Ishikawa (cell line): ENCODE results near the gene FGGY.

ENCODE experiments used
- CEBPB ChIP-seq: IDR thresholded peaks from 2 replicates; pipeline ENCODE4 v1.6.1; 2012
- CREB1 ChIP-seq: IDR thresholded peaks from 2 replicates; pipeline ENCODE4 v1.6.1; 2012; ENCODE audit warnings: low read depth
- EGR1 ChIP-seq: IDR thresholded peaks from 2 replicates; pipeline ENCODE4 v1.6.1; 2012
- EP300 ChIP-seq: IDR thresholded peaks from 2 replicates; pipeline ENCODE4 v1.6.1; 2012; ENCODE audit warnings: borderline replicate concordance
- FOXM1 ChIP-seq: IDR thresholded peaks from 2 replicates; pipeline ENCODE4 v1.6.1; 2012; ENCODE audit warnings: low read depth, borderline replicate concordance
- NFIC ChIP-seq: IDR thresholded peaks from 2 replicates; pipeline ENCODE4 v1.6.1; 2012
- RAD21 ChIP-seq: IDR thresholded peaks from 2 replicates; pipeline ENCODE4 v1.6.1; 2012; ENCODE audit warnings: low read depth
- TAF1 ChIP-seq: IDR thresholded peaks from 2 replicates; pipeline ENCODE4 v1.6.1; 2012; ENCODE audit warnings: low read depth, mild to moderate bottlenecking
- TCF12 ChIP-seq: IDR thresholded peaks from 2 replicates; pipeline ENCODE4 v1.6.1; 2012; ENCODE audit warnings: low read depth
- TEAD4 ChIP-seq: IDR thresholded peaks from 2 replicates; pipeline ENCODE4 v1.6.1; 2012
- YY1 ChIP-seq: IDR thresholded peaks from 2 replicates; pipeline ENCODE4 v1.6.1; 2012; ENCODE audit warnings: low read depth
- ZBTB7A ChIP-seq: IDR thresholded peaks from 2 replicates; pipeline ENCODE4 v1.6.1; 2012; ENCODE audit warnings: low read depth
- TF ChIP-seq, protein P1 (sequence below): IDR thresholded peaks from 2 replicates; pipeline ENCODE4 v1.6.1; 2012; ENCODE audit warnings: low read depth, mild to moderate bottlenecking
- TF ChIP-seq, protein P2 (sequence below): IDR thresholded peaks from 2 replicates; pipeline ENCODE4 v1.6.1; 2012
- TF ChIP-seq, protein P3 (sequence below): IDR thresholded peaks from 2 replicates; pipeline ENCODE4 v1.6.1; 2012

The FGGY gene

DNA sequence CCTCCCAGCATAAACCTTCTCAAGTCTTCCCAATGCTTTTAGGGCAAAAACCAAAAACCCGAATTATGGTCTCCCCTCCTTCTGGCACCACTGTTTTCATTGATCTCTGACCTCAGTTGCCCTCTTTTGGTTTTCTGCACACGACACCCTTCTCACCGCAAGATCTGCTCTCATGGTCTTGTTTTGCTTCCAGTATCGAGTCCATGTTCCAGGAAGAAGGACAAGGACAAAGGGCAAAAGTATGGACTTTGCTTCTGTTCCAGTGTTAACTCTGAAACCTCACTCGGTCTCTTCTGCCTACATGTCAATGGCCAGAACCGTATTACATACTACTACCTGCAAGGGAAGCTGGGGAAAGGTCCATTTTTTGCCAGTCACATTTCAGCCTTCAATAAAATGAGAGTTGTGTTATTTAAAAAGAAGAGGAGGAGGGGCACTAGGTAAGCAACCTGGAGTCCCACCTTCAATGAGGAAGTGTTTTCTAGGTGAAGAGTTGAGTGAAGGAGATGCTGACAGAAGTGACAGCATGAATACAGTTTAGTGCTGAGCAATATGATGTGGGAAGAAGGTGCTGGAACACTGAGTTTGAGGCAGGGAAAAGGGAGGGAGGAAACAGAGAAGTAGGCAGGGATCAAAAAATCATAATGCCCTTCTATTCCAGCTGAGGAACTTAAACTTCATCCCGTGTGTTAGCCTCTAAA lies 183.4 kb downstream of the FGGY start:
- TF ChIP-seq EP300 (no peak), FOXM1 (no peak), CEBPB (no peak), YY1 (no peak), TEAD4 (no peak)
- TF ChIP-seq, protein P1, sequence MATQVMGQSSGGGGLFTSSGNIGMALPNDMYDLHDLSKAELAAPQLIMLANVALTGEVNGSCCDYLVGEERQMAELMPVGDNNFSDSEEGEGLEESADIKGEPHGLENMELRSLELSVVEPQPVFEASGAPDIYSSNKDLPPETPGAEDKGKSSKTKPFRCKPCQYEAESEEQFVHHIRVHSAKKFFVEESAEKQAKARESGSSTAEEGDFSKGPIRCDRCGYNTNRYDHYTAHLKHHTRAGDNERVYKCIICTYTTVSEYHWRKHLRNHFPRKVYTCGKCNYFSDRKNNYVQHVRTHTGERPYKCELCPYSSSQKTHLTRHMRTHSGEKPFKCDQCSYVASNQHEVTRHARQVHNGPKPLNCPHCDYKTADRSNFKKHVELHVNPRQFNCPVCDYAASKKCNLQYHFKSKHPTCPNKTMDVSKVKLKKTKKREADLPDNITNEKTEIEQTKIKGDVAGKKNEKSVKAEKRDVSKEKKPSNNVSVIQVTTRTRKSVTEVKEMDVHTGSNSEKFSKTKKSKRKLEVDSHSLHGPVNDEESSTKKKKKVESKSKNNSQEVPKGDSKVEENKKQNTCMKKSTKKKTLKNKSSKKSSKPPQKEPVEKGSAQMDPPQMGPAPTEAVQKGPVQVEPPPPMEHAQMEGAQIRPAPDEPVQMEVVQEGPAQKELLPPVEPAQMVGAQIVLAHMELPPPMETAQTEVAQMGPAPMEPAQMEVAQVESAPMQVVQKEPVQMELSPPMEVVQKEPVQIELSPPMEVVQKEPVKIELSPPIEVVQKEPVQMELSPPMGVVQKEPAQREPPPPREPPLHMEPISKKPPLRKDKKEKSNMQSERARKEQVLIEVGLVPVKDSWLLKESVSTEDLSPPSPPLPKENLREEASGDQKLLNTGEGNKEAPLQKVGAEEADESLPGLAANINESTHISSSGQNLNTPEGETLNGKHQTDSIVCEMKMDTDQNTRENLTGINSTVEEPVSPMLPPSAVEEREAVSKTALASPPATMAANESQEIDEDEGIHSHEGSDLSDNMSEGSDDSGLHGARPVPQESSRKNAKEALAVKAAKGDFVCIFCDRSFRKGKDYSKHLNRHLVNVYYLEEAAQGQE: no peak
- TF ChIP-seq, protein P2, sequence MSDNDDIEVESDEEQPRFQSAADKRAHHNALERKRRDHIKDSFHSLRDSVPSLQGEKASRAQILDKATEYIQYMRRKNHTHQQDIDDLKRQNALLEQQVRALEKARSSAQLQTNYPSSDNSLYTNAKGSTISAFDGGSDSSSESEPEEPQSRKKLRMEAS: no peak
- TF ChIP-seq, protein P3, sequence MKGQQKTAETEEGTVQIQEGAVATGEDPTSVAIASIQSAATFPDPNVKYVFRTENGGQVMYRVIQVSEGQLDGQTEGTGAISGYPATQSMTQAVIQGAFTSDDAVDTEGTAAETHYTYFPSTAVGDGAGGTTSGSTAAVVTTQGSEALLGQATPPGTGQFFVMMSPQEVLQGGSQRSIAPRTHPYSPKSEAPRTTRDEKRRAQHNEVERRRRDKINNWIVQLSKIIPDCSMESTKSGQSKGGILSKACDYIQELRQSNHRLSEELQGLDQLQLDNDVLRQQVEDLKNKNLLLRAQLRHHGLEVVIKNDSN: no peak

DNA sequence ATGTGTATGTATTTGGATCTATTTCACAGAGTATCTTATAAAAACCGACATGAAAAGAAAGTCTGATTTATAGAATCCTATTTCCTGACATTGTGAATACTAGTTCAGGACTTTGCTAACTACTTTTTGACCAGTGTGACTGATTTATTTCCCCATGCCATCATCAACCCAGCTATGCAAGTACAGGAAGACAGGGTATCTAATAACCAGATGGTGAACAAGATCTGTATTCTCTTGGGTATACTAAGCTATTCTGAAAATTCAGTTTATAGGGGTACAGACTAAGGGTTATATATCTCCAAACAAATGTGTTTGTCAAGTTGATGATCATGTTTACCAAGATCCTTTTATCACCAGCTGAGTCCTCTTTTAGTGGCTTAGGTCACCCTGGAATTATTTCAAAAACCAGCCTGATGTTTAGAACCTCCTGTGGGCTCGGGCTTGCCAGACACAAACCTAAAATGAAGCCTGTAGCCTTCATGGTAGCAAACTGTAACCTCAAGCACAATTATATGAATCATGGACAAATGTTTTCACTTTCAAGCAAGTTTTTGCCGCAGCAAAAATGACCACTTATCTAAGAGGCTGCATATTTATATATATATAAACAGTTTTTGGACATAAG lies 185.1 kb downstream of the FGGY start:
- TF ChIP-seq TAF1: no peak
- TF ChIP-seq, protein P3: no peak
- no peak for TF ChIP-seq ZBTB7A
- TF ChIP-seq EP300: no peak
- no peak for TF ChIP-seq NFIC
- TF ChIP-seq YY1: no peak
- TF ChIP-seq TEAD4: no peak

DNA sequence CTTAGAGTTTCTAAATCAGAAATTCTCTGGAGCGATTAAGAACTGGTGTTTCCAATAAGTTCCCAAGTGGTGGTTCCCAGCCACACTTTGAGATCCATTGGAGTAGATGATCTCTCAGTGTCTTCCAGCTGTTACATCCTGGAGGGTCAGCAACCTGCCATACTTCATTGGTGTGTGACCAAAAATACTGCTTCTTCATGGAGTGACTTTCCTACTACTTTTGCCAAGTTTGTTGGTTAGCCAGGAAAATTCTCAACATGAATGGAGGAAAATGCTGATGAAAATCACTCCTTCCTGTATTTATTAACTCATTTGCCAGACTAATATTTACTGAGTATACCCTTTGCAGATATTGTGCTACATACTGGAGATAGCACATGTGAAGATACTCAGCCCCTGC lies 186.1 kb downstream of the FGGY start:
- no peak for TF ChIP-seq TEAD4
- no peak for TF ChIP-seq CREB1
- TF ChIP-seq RAD21: no peak
- TF ChIP-seq EGR1: no peak
- TF ChIP-seq NFIC: no peak
- no peak for TF ChIP-seq TCF12

DNA sequence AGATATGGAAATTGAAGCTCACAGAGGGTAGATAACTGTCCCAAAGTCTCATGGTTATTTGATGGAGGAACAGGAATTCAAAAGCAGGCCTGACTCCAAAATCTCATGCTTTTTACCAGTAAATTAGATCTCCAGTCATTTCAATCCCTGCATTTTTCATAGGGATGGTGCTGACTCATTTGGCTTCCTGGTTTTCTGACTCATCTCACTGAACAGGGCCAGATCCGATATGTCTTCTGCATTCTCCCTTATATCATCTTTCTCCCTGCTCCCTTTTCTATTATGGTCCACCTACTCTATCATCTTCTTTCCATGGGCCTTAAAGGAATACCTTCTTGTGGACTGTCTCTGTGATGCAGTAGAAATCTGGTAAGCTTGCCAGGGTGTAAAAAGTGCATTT lies 187.2 kb downstream of the FGGY start:
- no peak for TF ChIP-seq TCF12
- TF ChIP-seq EGR1: no peak
- TF ChIP-seq, protein P2: no peak
- no peak for TF ChIP-seq NFIC
- TF ChIP-seq, protein P3: no peak
- no peak for TF ChIP-seq TAF1
- no peak for TF ChIP-seq ZBTB7A
- no peak for TF ChIP-seq RAD21
- TF ChIP-seq EP300: no peak
- TF ChIP-seq CEBPB: no peak

DNA sequence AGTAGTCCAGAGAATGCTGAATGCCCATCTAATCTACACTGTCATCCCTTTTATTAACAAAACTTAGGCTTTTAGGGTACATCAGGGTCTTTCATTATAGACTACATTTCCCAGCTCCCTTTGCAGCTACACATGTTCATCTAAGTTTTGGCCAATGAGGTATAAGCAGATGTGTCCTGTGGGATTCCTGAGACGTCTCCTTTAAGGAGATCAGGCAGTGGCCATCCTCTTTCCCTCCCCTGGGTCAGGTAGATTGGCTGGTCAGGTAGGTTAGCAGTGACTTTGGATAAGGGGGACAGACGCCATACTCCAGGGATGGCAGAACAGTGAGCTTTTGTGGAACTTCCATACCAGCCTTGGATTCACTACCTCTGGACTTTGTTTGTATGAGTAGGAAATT lies 188.3 kb downstream of the FGGY start:
- no peak for TF ChIP-seq EP300
- TF ChIP-seq YY1: no peak
- no peak for TF ChIP-seq RAD21
- TF ChIP-seq ZBTB7A: no peak
- TF ChIP-seq TEAD4: no peak
- no peak for TF ChIP-seq TAF1
- TF ChIP-seq TCF12: no peak
- TF ChIP-seq EGR1: no peak
- no peak for TF ChIP-seq NFIC
- TF ChIP-seq, protein P3: no peak
- TF ChIP-seq CEBPB: no peak
- TF ChIP-seq CREB1: no peak
- TF ChIP-seq, protein P1: no peak
- no peak for TF ChIP-seq FOXM1
- TF ChIP-seq, protein P2: no peak
